Astrocyte (in vitro differentiated cells and primary cell): Measurements from ENCODE around the gene PCAT6. TPM values are rescaled to one million over a fixed set of nuclear protein-coding genes. Genes with fewer than 3 reads are reported as not detected.

Source experiments
- DNase-seq: peaks from one replicate; pipeline ENCODE4 v3.0.0-alpha.2; 2010; ENCODE audit warnings: low read depth
- FAIRE-seq: peaks from 2 replicates; lab custom pipeline; 2011; peaks lifted over from hg19 to GRCh38; lab: Jason Lieb, UNC
- H2AFZ ChIP-seq: 2 replicates; pipeline ENCODE4 v1.6.0; 2012; ENCODE audit warnings: low read depth, low read length, inconsistent platforms
- H3K27ac ChIP-seq: 2 replicates; pipeline ENCODE4 v1.5.1; 2011; ENCODE audit warnings: low read depth, low read length, inconsistent platforms
- H3K27me3 ChIP-seq: 2 replicates; pipeline ENCODE4 v1.6.0; 2011; ENCODE audit warnings: low read length, inconsistent platforms; ENCODE audit not compliant: insufficient read depth
- H3K36me3 ChIP-seq: 2 replicates; pipeline ENCODE4 v1.5.1; 2011; ENCODE audit warnings: low read length, inconsistent platforms; ENCODE audit not compliant: insufficient read depth
- H3K4me1 ChIP-seq: 2 replicates; pipeline ENCODE4 v1.5.1; 2011; ENCODE audit warnings: low read length, inconsistent platforms; ENCODE audit not compliant: insufficient read depth
- H3K4me2 ChIP-seq: 2 replicates; pipeline ENCODE4 v1.6.0; 2012; ENCODE audit warnings: low read length, inconsistent platforms
- H3K4me3 ChIP-seq: 2 replicates; pipeline ENCODE4 v1.5.1; 2011; ENCODE audit warnings: low read depth, mild to moderate bottlenecking, low read length, inconsistent platforms; ENCODE audit not compliant: insufficient read depth
- H3K79me2 ChIP-seq: 2 replicates; pipeline ENCODE4 v1.6.0; 2012; ENCODE audit warnings: mild to moderate bottlenecking, low read length, inconsistent platforms; ENCODE audit not compliant: insufficient read depth
- H3K9ac ChIP-seq: 2 replicates; pipeline ENCODE4 v1.6.0; 2012; ENCODE audit warnings: mild to moderate bottlenecking, low read length, inconsistent platforms
- H3K9me3 ChIP-seq: 2 replicates; pipeline ENCODE4 v1.5.1; 2012; ENCODE audit warnings: low read depth, mild to moderate bottlenecking, low read length, inconsistent platforms; ENCODE audit not compliant: insufficient read depth
- H4K20me1 ChIP-seq: 2 replicates; pipeline ENCODE4 v1.6.0; 2012; ENCODE audit warnings: low read length, inconsistent platforms; ENCODE audit not compliant: insufficient read depth
- H3K27ac Mint-ChIP-seq: one replicate; pipeline ENCODE4 v1.8.0; 2021; ENCODE audit warnings: mild to moderate bottlenecking, mixed read lengths; ENCODE audit not compliant: unreplicated experiment
- H3K27me3 Mint-ChIP-seq: one replicate; pipeline ENCODE4 v1.8.0; 2021; ENCODE audit warnings: low read depth, mixed read lengths; ENCODE audit not compliant: unreplicated experiment
- H3K36me3 Mint-ChIP-seq: one replicate; pipeline ENCODE4 v1.8.0; 2021; ENCODE audit warnings: low read depth, mixed read lengths; ENCODE audit not compliant: unreplicated experiment
- H3K4me1 Mint-ChIP-seq: one replicate; pipeline ENCODE4 v1.8.0; 2021; ENCODE audit warnings: low read depth, mixed read lengths; ENCODE audit not compliant: unreplicated experiment
- H3K4me3 Mint-ChIP-seq: one replicate; pipeline ENCODE4 v1.8.0; 2021; ENCODE audit warnings: mild to moderate bottlenecking, moderate library complexity, mixed read lengths; ENCODE audit not compliant: unreplicated experiment
- H3K9me3 Mint-ChIP-seq: one replicate; pipeline ENCODE4 v1.8.0; 2021; ENCODE audit warnings: mild to moderate bottlenecking, mixed read lengths; ENCODE audit not compliant: unreplicated experiment
- EZH2 ChIP-seq: IDR thresholded peaks from 2 replicates; pipeline ENCODE4 v1.6.1; 2012; ENCODE audit warnings: mild to moderate bottlenecking, low read length, inconsistent platforms; ENCODE audit not compliant: insufficient read depth
- total RNA-seq: library from RNA; stranded (reverse); gene quantifications from 2 replicates; pipeline ENCODE4 v1.2.1, GENCODE V29; 2021
- TF ChIP-seq, protein P1 (sequence below): IDR thresholded peaks from 2 replicates; pipeline ENCODE4 v1.5.1; 2011; ENCODE audit warnings: low read depth, mild to moderate bottlenecking, inconsistent platforms, low read length, moderate library complexity; ENCODE audit not compliant: insufficient read depth

Gene PCAT6
- total RNA-seq, 1 donor from 2014 or later, result 5.7 TPM

DNA sequence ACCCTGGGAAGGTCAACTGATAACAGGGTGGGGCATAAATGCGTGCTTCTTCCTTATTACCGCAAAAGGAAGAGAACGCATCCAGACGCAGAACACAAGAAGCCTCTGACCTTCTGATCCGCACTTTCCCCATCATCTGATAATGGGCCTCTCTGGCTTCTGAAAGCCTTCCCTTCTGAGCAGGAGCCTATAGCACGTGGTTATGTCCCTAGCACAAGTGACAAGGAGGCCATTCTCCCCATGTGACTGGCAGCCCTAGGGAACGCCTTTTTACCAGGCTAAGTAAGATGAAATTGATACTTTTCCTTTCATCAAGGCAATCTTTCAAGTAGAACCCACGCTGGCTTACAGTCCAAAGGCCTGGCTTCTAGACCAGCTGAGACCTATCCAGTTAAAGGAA lies 44.0 kb downstream of the PCAT6 start:
- Histone ChIP-seq H3K4me3 (no peak overlapping the region), H3K9me3 (no peaks in the 10 kb centered on the region), H3K27ac (no peak overlapping the region), H2AFZ (no peak overlapping the region), H3K4me1 (no peaks in the 10 kb centered on the region), H3K9ac (no peak overlapping the region), H3K36me3 (no peaks in the 10 kb centered on the region), H4K20me1 (no peaks in the 10 kb centered on the region), H3K79me2 (no peaks in the 10 kb centered on the region), H3K27me3 (no peaks in the 10 kb centered on the region), H3K4me2 (no peak overlapping the region)
- no peaks in the 10 kb centered on the region for H3K36me3 Mint-ChIP-seq
- no peak overlapping the region for H3K4me3 Mint-ChIP-seq
- FAIRE-seq (no peak), DNase-seq (no peak)
- peaks cover 14% of the 10 kb centered on the region for H3K27me3 Mint-ChIP-seq
- H3K4me1 Mint-ChIP-seq, result no peaks in the 10 kb centered on the region
- H3K9me3 Mint-ChIP-seq, result no peaks in the 10 kb centered on the region
- H3K27ac Mint-ChIP-seq, result no peak overlapping the region
- TF ChIP-seq, protein P1, sequence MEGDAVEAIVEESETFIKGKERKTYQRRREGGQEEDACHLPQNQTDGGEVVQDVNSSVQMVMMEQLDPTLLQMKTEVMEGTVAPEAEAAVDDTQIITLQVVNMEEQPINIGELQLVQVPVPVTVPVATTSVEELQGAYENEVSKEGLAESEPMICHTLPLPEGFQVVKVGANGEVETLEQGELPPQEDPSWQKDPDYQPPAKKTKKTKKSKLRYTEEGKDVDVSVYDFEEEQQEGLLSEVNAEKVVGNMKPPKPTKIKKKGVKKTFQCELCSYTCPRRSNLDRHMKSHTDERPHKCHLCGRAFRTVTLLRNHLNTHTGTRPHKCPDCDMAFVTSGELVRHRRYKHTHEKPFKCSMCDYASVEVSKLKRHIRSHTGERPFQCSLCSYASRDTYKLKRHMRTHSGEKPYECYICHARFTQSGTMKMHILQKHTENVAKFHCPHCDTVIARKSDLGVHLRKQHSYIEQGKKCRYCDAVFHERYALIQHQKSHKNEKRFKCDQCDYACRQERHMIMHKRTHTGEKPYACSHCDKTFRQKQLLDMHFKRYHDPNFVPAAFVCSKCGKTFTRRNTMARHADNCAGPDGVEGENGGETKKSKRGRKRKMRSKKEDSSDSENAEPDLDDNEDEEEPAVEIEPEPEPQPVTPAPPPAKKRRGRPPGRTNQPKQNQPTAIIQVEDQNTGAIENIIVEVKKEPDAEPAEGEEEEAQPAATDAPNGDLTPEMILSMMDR, result no peak
- no peak for TF ChIP-seq EZH2

DNA sequence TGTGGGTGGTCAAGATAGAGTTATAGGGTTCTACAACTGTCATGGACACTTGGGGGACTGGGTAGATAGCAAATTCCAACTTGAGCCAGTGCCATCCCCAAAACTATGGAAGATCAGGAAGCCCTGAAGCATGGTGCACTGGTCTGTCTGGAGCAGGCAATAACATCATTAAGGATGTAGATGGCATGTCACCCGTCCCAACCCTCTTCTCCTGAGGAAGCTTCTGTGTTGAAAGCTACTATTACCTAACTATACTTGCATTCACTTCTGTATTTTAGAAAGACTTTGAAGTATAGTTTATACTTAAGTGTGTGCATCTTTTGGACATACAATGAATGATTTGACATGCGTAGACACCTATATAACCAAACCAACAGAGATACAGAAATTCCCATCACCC lies 45.3 kb downstream of the PCAT6 start:
- H2AFZ ChIP-seq, result no peak overlapping the region
- H3K9ac ChIP-seq, result no peak overlapping the region
- H3K27ac ChIP-seq, result no peak overlapping the region
- no peak overlapping the region for H3K4me2 ChIP-seq
- no peaks in the 10 kb centered on the region for H3K9me3 Mint-ChIP-seq
- TF ChIP-seq EZH2, result no peak
- TF ChIP-seq, protein P1, result no peak
- H3K4me1 ChIP-seq, result peaks cover 3% of the 10 kb centered on the region
- no peaks in the 10 kb centered on the region for H4K20me1 ChIP-seq
- no peaks in the 10 kb centered on the region for H3K36me3 ChIP-seq
- H3K27me3 ChIP-seq, result no peaks in the 10 kb centered on the region
- H3K79me2 ChIP-seq, result no peaks in the 10 kb centered on the region
- no peak overlapping the region for H3K4me3 Mint-ChIP-seq
- no peak overlapping the region for H3K4me3 ChIP-seq
- H3K4me1 Mint-ChIP-seq, result no peaks in the 10 kb centered on the region
- no peaks in the 10 kb centered on the region for H3K9me3 ChIP-seq
- no peaks in the 10 kb centered on the region for H3K36me3 Mint-ChIP-seq
- H3K27ac Mint-ChIP-seq, result no peak overlapping the region
- no peak for DNase-seq
- FAIRE-seq, result no peak
- peaks cover 15% of the 10 kb centered on the region for H3K27me3 Mint-ChIP-seq

DNA sequence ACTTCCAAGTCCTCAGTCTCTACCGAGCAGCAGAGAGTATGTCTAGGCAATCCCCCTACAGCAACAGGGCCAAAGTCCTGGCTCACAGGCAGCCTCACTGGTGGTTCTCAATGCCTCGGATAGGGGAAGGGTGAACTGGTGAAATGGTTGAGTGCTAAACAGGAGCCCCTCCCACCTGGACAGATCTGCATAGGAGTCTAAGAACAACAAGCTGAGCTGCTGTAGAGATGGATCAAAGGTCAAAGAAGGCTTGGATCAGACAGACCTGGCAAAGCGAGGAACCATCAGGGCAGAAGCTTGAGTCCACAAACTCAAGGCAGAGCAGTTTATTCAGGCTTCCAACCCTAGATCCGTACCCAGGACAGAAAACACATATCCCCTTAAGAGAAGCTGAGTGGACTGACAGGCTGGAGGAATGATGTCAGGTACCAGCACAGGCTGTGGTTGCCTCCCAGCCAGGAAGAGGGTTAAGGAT lies 46.4 kb downstream of the PCAT6 start:
- H3K4me1 ChIP-seq, result peaks cover 8% of the 10 kb centered on the region
- H3K36me3 ChIP-seq, result no peaks in the 10 kb centered on the region
- no peaks in the 10 kb centered on the region for H4K20me1 ChIP-seq
- TF ChIP-seq, protein P1, result no peak
- TF ChIP-seq EZH2, result no peak
- H3K4me3 ChIP-seq, result no peak overlapping the region
- no peak overlapping the region for H3K4me3 Mint-ChIP-seq
- no peaks in the 10 kb centered on the region for H3K79me2 ChIP-seq
- H3K27me3 Mint-ChIP-seq, result peaks cover 15% of the 10 kb centered on the region
- no peaks in the 10 kb centered on the region for H3K9me3 Mint-ChIP-seq
- H3K4me1 Mint-ChIP-seq, result peaks cover 5% of the 10 kb centered on the region
- H3K9me3 ChIP-seq, result no peaks in the 10 kb centered on the region
- H3K9ac ChIP-seq, result no peak overlapping the region
- no peak overlapping the region for H3K4me2 ChIP-seq
- no peak overlapping the region for H2AFZ ChIP-seq
- H3K27me3 ChIP-seq, result no peaks in the 10 kb centered on the region
- no peak overlapping the region for H3K27ac Mint-ChIP-seq
- DNase-seq, result no peak
- no peak overlapping the region for H3K27ac ChIP-seq
- no peak for FAIRE-seq
- H3K36me3 Mint-ChIP-seq, result no peaks in the 10 kb centered on the region
